Endothelial cell of umbilical vein (primary cell): ENCODE data around the gene CYP2C18. TPM values are rescaled to one million over a fixed set of nuclear protein-coding genes. Genes with fewer than 3 reads are reported as not detected.

Source experiments
- BruUV-seq: library from RNA; stranded (reverse); fragments of 400-500 nt; replicated peaks from 2 replicates; lab custom pipeline; 2021; lab: Mats Ljungman, UMichigan
- CTCF ChIA-PET: fragments of 300-600, 350-600 bp; sonication (Branson Sonifier 250); formaldehyde crosslinking; loops from one replicate; lab custom pipeline; 2021; ENCODE audit warnings: antibody characterized with exemption, inconsistent platforms; lab: Charles Lee
- POLR2A ChIA-PET: fragments of 300-600, 350-600 bp; sonication (Branson Sonifier 250); formaldehyde crosslinking; loops from one replicate; lab custom pipeline; 2021; ENCODE audit warnings: antibody characterized with exemption, inconsistent platforms; lab: Charles Lee
- DNase-seq: peaks from one replicate; pipeline ENCODE4 v3.0.0-alpha.2; 2011; ENCODE audit warnings: low read depth, low spot score
- FAIRE-seq: peaks from 2 replicates; lab custom pipeline; 2011; peaks lifted over from hg19 to GRCh38; lab: Jason Lieb, UNC
- H2AFZ ChIP-seq: 2 replicates; pipeline ENCODE4 v1.6.0; 2012; ENCODE audit warnings: low read depth, low read length, control low read depth, inconsistent platforms
- H3K27ac ChIP-seq: 2 replicates; pipeline ENCODE4 v1.5.1; 2011; ENCODE audit warnings: low read depth, mild to moderate bottlenecking, control low read depth, low read length, moderate library complexity; ENCODE audit not compliant: insufficient read depth
- H3K27me3 ChIP-seq, 2 experiments: 2 replicates each; pipeline versions ENCODE4 v1.6.0 to v1.6.1; 2011; ENCODE audit warnings: low read length in 2 of 2, mixed read lengths in 1 of 2; ENCODE audit not compliant: control insufficient read depth in 2 of 2, insufficient read depth in 2 of 2
- H3K36me3 ChIP-seq, 2 experiments: 2 replicates in 1 of 2; 3 replicates in 1 of 2; pipeline ENCODE4 v1.5.1; 2011; ENCODE audit warnings: low read length in 2 of 2, mild to moderate bottlenecking in 1 of 2, moderate library complexity in 1 of 2; ENCODE audit not compliant: control insufficient read depth in 2 of 2, insufficient read depth in 2 of 2; ENCODE audit errors: extremely low read depth in 1 of 2
- H3K4me1 ChIP-seq: 3 replicates; pipeline ENCODE4 v1.5.1; 2011; ENCODE audit warnings: mild to moderate bottlenecking, low read length; ENCODE audit not compliant: control insufficient read depth, insufficient read depth; ENCODE audit errors: extremely low read depth
- H3K4me2 ChIP-seq: 2 replicates; pipeline ENCODE4 v1.6.1; 2011; ENCODE audit warnings: low read length, control low read depth, mixed read lengths; ENCODE audit not compliant: insufficient read depth
- H3K4me3 ChIP-seq, 3 experiments: fragments of 200-600 bp in 1 of 3; sonication (generic), shearing (Covaris generic) in 1 of 3; replicated peaks in 1 of 3; 2 replicates each; pipeline ENCODE4 v1.5.1; 2011 to 2016; ENCODE audit warnings: control low read depth in 3 of 3, low read length in 3 of 3, mild to moderate bottlenecking in 2 of 3, inconsistent platforms in 1 of 3, low read depth in 1 of 3, moderate library complexity in 1 of 3; ENCODE audit not compliant: insufficient read depth in 1 of 3
- H3K79me2 ChIP-seq: 2 replicates; pipeline ENCODE4 v1.6.0; 2012; ENCODE audit warnings: low read length, inconsistent platforms; ENCODE audit not compliant: control insufficient read depth, insufficient read depth
- H3K9ac ChIP-seq: replicated peaks from 2 replicates; pipeline ENCODE3; 2011; ENCODE audit warnings: low read length, control low read depth; ENCODE audit not compliant: insufficient read depth; ENCODE audit errors: extremely low read depth
- H3K9me1 ChIP-seq: replicated peaks from 3 replicates; pipeline ENCODE4 v1.6.0; 2011; ENCODE audit warnings: mild to moderate bottlenecking, low read length; ENCODE audit not compliant: control insufficient read depth, insufficient read depth; ENCODE audit errors: extremely low read depth
- H3K9me3 ChIP-seq: replicated peaks from 2 replicates; pipeline ENCODE4 v1.5.1; 2012; ENCODE audit warnings: low read length, inconsistent platforms; ENCODE audit not compliant: control insufficient read depth, insufficient read depth
- H4K20me1 ChIP-seq: replicated peaks from 2 replicates; pipeline ENCODE3; 2011; ENCODE audit warnings: mild to moderate bottlenecking, low read length; ENCODE audit not compliant: control insufficient read depth, insufficient read depth; ENCODE audit errors: extremely low read depth
- CTCF ChIP-seq, 2 donors: IDR thresholded peaks; 1 replicate in 1 of 2; 2 replicates in 1 of 2; pipeline ENCODE4 v1.5.1; 2011; ENCODE audit warnings: low read length in 2 of 2, mild to moderate bottlenecking in 2 of 2, moderate library complexity in 2 of 2, control low read depth in 1 of 2, inconsistent platforms in 1 of 2, low read depth in 1 of 2; ENCODE audit not compliant: insufficient read depth in 1 of 2; ENCODE audit errors: extremely low read depth in 1 of 2
- EZH2 ChIP-seq: IDR thresholded peaks from 2 replicates; pipeline ENCODE4 v1.6.1; 2012; ENCODE audit warnings: borderline replicate concordance, low read depth, mild to moderate bottlenecking, moderate library complexity, low read length, inconsistent platforms; ENCODE audit not compliant: severe bottlenecking
- FOS ChIP-seq: IDR thresholded peaks from 2 replicates; pipeline ENCODE4 v1.6.1; 2011; ENCODE audit warnings: mild to moderate bottlenecking, low read length, moderate library complexity, borderline replicate concordance; ENCODE audit not compliant: insufficient read depth
- GATA2 ChIP-seq: IDR thresholded peaks from 2 replicates; pipeline ENCODE4 v1.7.0; 2011; ENCODE audit warnings: low read depth, mild to moderate bottlenecking, moderate library complexity, mixed read lengths, low read length; ENCODE audit not compliant: insufficient read length, insufficient read depth
- JUN ChIP-seq: IDR thresholded peaks from 2 replicates; pipeline ENCODE4 v1.6.1; 2011; ENCODE audit warnings: borderline replicate concordance, low read depth; ENCODE audit not compliant: insufficient read length, insufficient read depth
- MAX ChIP-seq: IDR thresholded peaks from 2 replicates; pipeline ENCODE4 v1.6.1; 2011; ENCODE audit not compliant: insufficient read depth, insufficient read length
- MYC ChIP-seq: IDR thresholded peaks from one replicate; pipeline ENCODE4 v1.6.1; 2011; ENCODE audit warnings: mild to moderate bottlenecking, low read depth, low read length
- POLR2A ChIP-seq: IDR thresholded peaks from 2 replicates; pipeline ENCODE4 v1.6.1; 2012; ENCODE audit warnings: low read depth, mild to moderate bottlenecking, control low read depth, low read length
- POLR2AphosphoS5 ChIP-seq: IDR thresholded peaks from 2 replicates; pipeline ENCODE4 v1.6.1; 2012; ENCODE audit warnings: low read depth, mild to moderate bottlenecking, control low read depth, low read length, moderate library complexity; ENCODE audit not compliant: insufficient read depth
- dilution Hi-C: fragments of 300-500 bp; cut with MboI; formaldehyde crosslinking; loops from one replicate; pipeline ENCODE4 v1.15.0; 2019; ENCODE audit warnings: low sequenced_read_pairs; ENCODE audit not compliant: extremely low pct_ligation_motif_present
- intact Hi-C: fragments of 100-400 bp; cut with micrococcal nuclease; formaldehyde crosslinking; loops from one replicate; pipeline ENCODE4 v1.10.0; 2022
- polyA plus RNA-seq, 4 experiments: library from polyadenylated mRNA; depleted of rRNA in 3 of 4; stranded (reverse) in 3 of 4; unstranded in 1 of 4; fragments of >200 nt; gene quantifications; 2 replicates each; pipeline versions ENCODE4 v1.2.1 to v1.2.3, GENCODE V29; 2011 to 2012; ENCODE audit warnings: missing spikeins in 1 of 4
- total RNA-seq: library from RNA; stranded (reverse); gene quantifications from 2 replicates; pipeline ENCODE4 v1.2.3, GENCODE V29; 2021

CYP2C18 gene
- total and polyA plus RNA-seq, 2 donors (not counting 3 experiments of a cell fraction or from before 2014, with no cell fraction given), result not detected

- no peak overlapping the region for H3K9ac ChIP-seq
- no peak overlapping the region for H3K4me2 ChIP-seq
- no peaks in the 10 kb centered on the region for H3K27me3 ChIP-seq
- intact Hi-C loops, result no loop called here
- DNase-seq (no peak), FAIRE-seq (no peak)
- no peak overlapping the region for H3K4me3 ChIP-seq
- CTCF ChIA-PET, result interaction anchor here (1.4 to 2.1 kb wide), 3 partner anchors 10 to 723 kb away, joined by 3 to 6 read pairs (median 4); no protein-coding TSS in a partner anchor
- no peaks in the 10 kb centered on the region for H3K4me1 ChIP-seq
- H3K27ac ChIP-seq, result no peak overlapping the region
- dilution Hi-C loops, result no loop called here
- POLR2A ChIA-PET, result no interaction called here
- no TSS peak for BruUV-seq
- no peaks in the 10 kb centered on the region for H3K9me1 ChIP-seq
- TF ChIP-seq MAX, result no peak
- TF ChIP-seq MYC, result no peak
- no peak for TF ChIP-seq GATA2
- TF ChIP-seq FOS, result no peak
- no peak for TF ChIP-seq POLR2AphosphoS5
- TF ChIP-seq EZH2, result no peak
- TF ChIP-seq CTCF (IDR thresholded peaks at IDR 0.05; ENCODE audit: extremely low read depth in 1 of 2, insufficient read depth in 1 of 2, low read depth in 1 of 2, low read length in 2 of 2), result no peak
- no peak for TF ChIP-seq POLR2A
- no peak for TF ChIP-seq JUN
- no peaks in the 10 kb centered on the region for H3K36me3 ChIP-seq
- H4K20me1 ChIP-seq, result no peaks in the 10 kb centered on the region
- no peaks in the 10 kb centered on the region for H3K79me2 ChIP-seq
- no peaks in the 10 kb centered on the region for H3K9me3 ChIP-seq
- H2AFZ ChIP-seq, result no peak overlapping the region
Observed at GRCh38 chr10:94640562-94640961, 43.0 kb upstream of the CYP2C18 start.
